A549 (cell line): ENCODE results near the gene HOXA5. TPM values are rescaled to one million over a fixed set of nuclear protein-coding genes. Genes with fewer than 3 reads are reported as not detected.

Experiments
- ATAC-seq, 2 experiments: fragments of 200-7000 bp in 1 of 2; fragments of >200 bp in 1 of 2; cut with Nextera tagmentation in 1 of 2; cut with Tn5 transposase in 1 of 2; 3 replicates each; pipeline versions ENCODE4 v1.8.0 to v1.9.1; 2018 to 2020; ENCODE audit warnings: mild to moderate bottlenecking in 1 of 2, moderate library complexity in 1 of 2
- CTCF ChIA-PET: fragments of 300-600 bp; sonication (Branson Sonifier 250); formaldehyde crosslinking; extraction: SDS; loops from one replicate; lab custom pipeline; 2021; ENCODE audit warnings: antibody characterized with exemption, inconsistent platforms; lab: Yijun Ruan, JAX
- POLR2A ChIA-PET: fragments of 350-600 bp; formaldehyde crosslinking; extraction: SDS; loops from one replicate; lab custom pipeline; 2021; ENCODE audit warnings: antibody characterized with exemption, inconsistent platforms; lab: Yijun Ruan, JAX
- DNase-seq, 2 experiments: peaks; one replicate each; pipeline versions ENCODE4 v3.0.0 to v3.0.0-alpha.2; 2011 to 2016; ENCODE audit warnings: low read depth in 1 of 2, low spot score in 1 of 2
- FAIRE-seq: peaks from 2 replicates; lab custom pipeline; 2011; peaks lifted over from hg19 to GRCh38; lab: Jason Lieb, UNC
- H3K27ac ChIP-seq, 2 experiments: fragments of >200 bp; sonication (Bioruptor Twin); formaldehyde crosslinking; 3 replicates each; pipeline ENCODE4 v1.5.1; 2016 to 2017
- H3K4me1 ChIP-seq: fragments of >200 bp; sonication (Bioruptor Twin); formaldehyde crosslinking; 3 replicates; pipeline ENCODE4 v1.6.1; 2016
- H3K4me2 ChIP-seq: fragments of >200 bp; sonication (Bioruptor Twin); formaldehyde crosslinking; 3 replicates; pipeline ENCODE4 v1.6.1; 2016
- H3K4me3 ChIP-seq: fragments of >200 bp; sonication (Bioruptor Twin); formaldehyde crosslinking; 3 replicates; pipeline ENCODE4 v1.5.1; 2016
- H3K9me3 ChIP-seq: fragments of >200 bp; sonication (Bioruptor Twin); formaldehyde crosslinking; 3 replicates; pipeline ENCODE4 v1.6.1; 2016
- ATOH8 ChIP-seq: fragments of 250-450 bp; sonication (Bioruptor Pico); IDR thresholded peaks from 2 replicates; pipeline ENCODE4 v1.5.0; 2020; ENCODE audit warnings: low read depth, mild to moderate bottlenecking, moderate library complexity
- CHD2 ChIP-seq: fragments of 150-350 bp; IDR thresholded peaks from 2 replicates; pipeline ENCODE4 v1.6.1; 2014; ENCODE audit warnings: low read length; ENCODE audit not compliant: partially characterized antibody
- EHMT2 ChIP-seq: fragments of 200-600 bp; sonication (generic); IDR thresholded peaks from 2 replicates; pipeline ENCODE4 v1.6.1; 2016; ENCODE audit warnings: antibody characterized with exemption, low read depth, mild to moderate bottlenecking, moderate library complexity
- FOSB ChIP-seq: fragments of 250-450 bp; sonication (Bioruptor Pico); IDR thresholded peaks from 2 replicates; pipeline ENCODE4 v1.5.0; 2020; ENCODE audit warnings: mild to moderate bottlenecking, moderate library complexity
- FOSL2 ChIP-seq, 2 experiments: fragments of 450-650 bp in 1 of 2; fragments of >200 bp in 1 of 2; sonication (Bioruptor Twin) in 1 of 2; formaldehyde crosslinking; IDR thresholded peaks; 2 replicates each; pipeline versions ENCODE4 v1.5.0 to v1.6.1; 2016 to 2020; ENCODE audit warnings: mild to moderate bottlenecking in 1 of 2, moderate library complexity in 1 of 2
- FOXS1 ChIP-seq: fragments of 250-450 bp; sonication (Bioruptor Pico); IDR thresholded peaks from 2 replicates; pipeline ENCODE4 v1.5.0; 2020; ENCODE audit warnings: mild to moderate bottlenecking, moderate library complexity
- GATA3 ChIP-seq: IDR thresholded peaks from 2 replicates; pipeline ENCODE4 v1.6.1; 2012; ENCODE audit warnings: borderline replicate concordance
- HDAC2 ChIP-seq: fragments of 200-600 bp; sonication (generic); IDR thresholded peaks from 2 replicates; pipeline ENCODE4 v1.6.1; 2016
- HEYL ChIP-seq: fragments of 250-450 bp; sonication (Bioruptor Pico); IDR thresholded peaks from 2 replicates; pipeline ENCODE4 v1.8.0; 2021; ENCODE audit warnings: mild to moderate bottlenecking, moderate library complexity
- HOXA7 ChIP-seq: fragments of 250-450 bp; sonication (Bioruptor Pico); IDR thresholded peaks from 2 replicates; pipeline ENCODE4 v1.5.0; 2020; ENCODE audit warnings: mild to moderate bottlenecking, moderate library complexity
- KDM1A ChIP-seq: fragments of 200-600 bp; sonication (generic); IDR thresholded peaks from 2 replicates; pipeline ENCODE4 v1.6.1; 2016; ENCODE audit warnings: low read depth, mild to moderate bottlenecking
- NPAS2 ChIP-seq: fragments of 250-450 bp; sonication (Bioruptor Pico); IDR thresholded peaks from 2 replicates; pipeline ENCODE4 v1.8.0; 2022; ENCODE audit warnings: mild to moderate bottlenecking, moderate library complexity, borderline replicate concordance
- POLR2A ChIP-seq: IDR thresholded peaks from 2 replicates; pipeline ENCODE4 v1.6.1; 2012; ENCODE audit warnings: mild to moderate bottlenecking, low read length
- SREBF2 ChIP-seq: fragments of 450-650 bp; IDR thresholded peaks from 2 replicates; pipeline ENCODE4 v1.6.1; 2014; ENCODE audit warnings: mild to moderate bottlenecking, moderate library complexity
- TFCP2L1 ChIP-seq: fragments of 250-450 bp; sonication (Bioruptor Pico); IDR thresholded peaks from 2 replicates; pipeline ENCODE4 v1.5.0; 2021; ENCODE audit warnings: mild to moderate bottlenecking
- ZNF302 ChIP-seq: fragments of 250-450 bp; sonication (Bioruptor Pico); IDR thresholded peaks from 2 replicates; pipeline ENCODE4 v1.9.0; 2021; ENCODE audit warnings: inconsistent platforms, mild to moderate bottlenecking, moderate library complexity
- WGBS: methylation state at CpG from one replicate; pipeline ENCODE4 v1.1.6; 2017; ENCODE audit errors: missing lambda C conversion rate; 5-methylcytosine and 5-hydroxymethylcytosine counted together
- polyA plus RNA-seq, 4 experiments: library from polyadenylated mRNA; depleted of rRNA in 3 of 4; stranded (reverse); fragments of >200 nt; fragmentation: RNase III in 1 of 4; extraction: RNeasy Plus Mini Kit Qiagen cat#74134 plus additional on column Dnase treatment in 1 of 4; gene quantifications; 2 replicates in 3 of 4; 3 replicates in 1 of 4; pipeline ENCODE4 v1.2.3, GENCODE V29; 2011 to 2017
- TF ChIP-seq, protein P1 (sequence below): fragments of >200 bp; sonication (Bioruptor Twin); formaldehyde crosslinking; IDR thresholded peaks from 2 replicates; pipeline ENCODE4 v1.6.1; 2016
- TF ChIP-seq, protein P2 (sequence below): fragments of 150-350 bp; IDR thresholded peaks from 2 replicates; pipeline ENCODE4 v1.6.1; 2014; ENCODE audit warnings: low read depth, mild to moderate bottlenecking, low read length
- TF ChIP-seq, protein P3 (sequence below): fragments of 450-650 bp; IDR thresholded peaks from 2 replicates; pipeline ENCODE4 v1.6.1; 2014; ENCODE audit warnings: antibody characterized with exemption

The HOXA5 gene
- polyA plus RNA-seq, 2 of the 4 experiments (the other 2 are of a cell fraction): 4.0 to 6.5 TPM

- TF ChIP-seq HOXA7 (no peak), FOXS1 (CRISPR knock-in tag) (no peak), KDM1A (no peak), TFCP2L1 (CRISPR knock-in tag) (no peak), HEYL (no peak)
- TF ChIP-seq, protein P1, sequence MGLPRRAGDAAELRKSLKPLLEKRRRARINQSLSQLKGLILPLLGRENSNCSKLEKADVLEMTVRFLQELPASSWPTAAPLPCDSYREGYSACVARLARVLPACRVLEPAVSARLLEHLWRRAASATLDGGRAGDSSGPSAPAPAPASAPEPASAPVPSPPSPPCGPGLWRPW: no peak
- TF ChIP-seq, protein P2, sequence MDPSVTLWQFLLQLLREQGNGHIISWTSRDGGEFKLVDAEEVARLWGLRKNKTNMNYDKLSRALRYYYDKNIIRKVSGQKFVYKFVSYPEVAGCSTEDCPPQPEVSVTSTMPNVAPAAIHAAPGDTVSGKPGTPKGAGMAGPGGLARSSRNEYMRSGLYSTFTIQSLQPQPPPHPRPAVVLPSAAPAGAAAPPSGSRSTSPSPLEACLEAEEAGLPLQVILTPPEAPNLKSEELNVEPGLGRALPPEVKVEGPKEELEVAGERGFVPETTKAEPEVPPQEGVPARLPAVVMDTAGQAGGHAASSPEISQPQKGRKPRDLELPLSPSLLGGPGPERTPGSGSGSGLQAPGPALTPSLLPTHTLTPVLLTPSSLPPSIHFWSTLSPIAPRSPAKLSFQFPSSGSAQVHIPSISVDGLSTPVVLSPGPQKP: no peak
Measured at GRCh38 chr7:27112955-27113949, 30.2 kb downstream of the HOXA5 start (continued).

GRCh38 chr7:27112361-27112760 is 31.1 kb downstream of the HOXA5 start:
- ATAC-seq: no peak
- POLR2A ChIA-PET: interaction anchor here (1.2 to 5.1 kb wide), 3 partner anchors 10 to 249 kb away, joined by 3 to 34 read pairs (median 20); partner anchors contain the start of genes HOXA1 and SKAP2

GRCh38 chr7:27111751-27112277 is 31.7 kb downstream of the HOXA5 start:
- Histone ChIP-seq H3K4me3 (peak overlapping the region; percentile 72), H3K4me1 (peaks cover 34% of the 10 kb centered on the region), H3K27ac (peak overlapping the region; percentile 92 to 98), H3K4me2 (peak overlapping the region; percentile 88), H3K9me3 (no peaks in the 10 kb centered on the region)
- TF ChIP-seq FOSL2 (IDR thresholded peaks at IDR 0.05) (no peak), FOSL2 (CRISPR knock-in tag; IDR thresholded peaks at IDR 0.05) (no peak), EHMT2 (no peak), ZNF302 (CRISPR knock-in tag) (no peak), NPAS2 (no peak)
- TF ChIP-seq, protein P3, sequence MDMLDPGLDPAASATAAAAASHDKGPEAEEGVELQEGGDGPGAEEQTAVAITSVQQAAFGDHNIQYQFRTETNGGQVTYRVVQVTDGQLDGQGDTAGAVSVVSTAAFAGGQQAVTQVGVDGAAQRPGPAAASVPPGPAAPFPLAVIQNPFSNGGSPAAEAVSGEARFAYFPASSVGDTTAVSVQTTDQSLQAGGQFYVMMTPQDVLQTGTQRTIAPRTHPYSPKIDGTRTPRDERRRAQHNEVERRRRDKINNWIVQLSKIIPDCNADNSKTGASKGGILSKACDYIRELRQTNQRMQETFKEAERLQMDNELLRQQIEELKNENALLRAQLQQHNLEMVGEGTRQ: no peak
- ChIA-PET CTCF (interaction anchor here (1.0 to 1.7 kb wide), 3 partner anchors 19 to 430 kb away, joined by 3 to 6 read pairs (median 4); partner anchors contain the start of genes HOXA4 and HOXA5), POLR2A (interaction anchor here (1.8 to 5.1 kb wide), 2 partner anchors 15 to 248 kb away, joined by 10 to 34 read pairs; partner anchors contain the start of genes HOXA1 and SKAP2)
- WGBS: 8% methylated on average over 4 of the region's 4 CpGs
- ATAC-seq: no peak
- FAIRE-seq: no peak
- no peak for DNase-seq

More at GRCh38 chr7:27112361-27112760, 31.1 kb downstream of the HOXA5 start:
- Histone ChIP-seq H3K9me3 (no peaks in the 10 kb centered on the region), H3K4me3 (peak overlapping the region; percentile 72), H3K27ac (peak overlapping the region; percentile 92 to 98), H3K4me1 (peaks cover 40% of the 10 kb centered on the region), H3K4me2 (peak overlapping the region; percentile 88)
- CTCF ChIA-PET: interaction anchor here (1.0 kb wide), 1 partner anchor 18 kb away, joined by 3 read pairs; the partner anchor contains the start of gene HOXA4
- no peak for TF ChIP-seq CHD2
- no peak for TF ChIP-seq HDAC2
- no peak for TF ChIP-seq FOSB
- TF ChIP-seq POLR2A: no peak
- TF ChIP-seq HOXA7: no peak
- no peak for TF ChIP-seq ATOH8 (CRISPR knock-in tag)
- TF ChIP-seq SREBF2: no peak
- no peak for TF ChIP-seq GATA3
- no peak for TF ChIP-seq NPAS2
- FAIRE-seq: peak; percentile 77
- WGBS: 6% methylated on average over 4 of the region's 4 CpGs
- no peak for DNase-seq
